Fibroblast of skin of left biceps (primary cell): ENCODE results near the gene FAM89B.
"Not testable (repeated sequence)": the region's sequence is repeated elsewhere in the genome, so short reads cannot be mapped to it uniquely, and the experiment has no call there.

ENCODE experiments used
- DNase-seq, 2 experiments: peaks; one replicate each; pipeline ENCODE4 v3.0.0-alpha.2; 2013; ENCODE audit warnings: low read depth in 2 of 2

The FAM89B gene

GRCh38 chr11:65556470-65557279 lies 15.7 kb upstream of the FAM89B start:
- DNase-seq: no peak

- no peak for DNase-seq
Measured at GRCh38 chr11:65557280-65558001, 14.9 kb upstream of the FAM89B start.

GRCh38 chr11:65558002-65558929 lies 14.1 kb upstream of the FAM89B start, which contains the start of gene LTBP3:
Gene LTBP3, minus strand, starts transcription at chr11:65558359. Its CDS starts 400 bp downstream, at chr11:65557959.
- peak; percentile 62 to 64 for DNase-seq

GRCh38 chr11:65558930-65559509 lies 13.3 kb upstream of the FAM89B start:
- DNase-seq: no peak

GRCh38 chr11:65559535-65559934 lies 12.8 kb upstream of the FAM89B start:
- DNase-seq: no peak

- no peak for DNase-seq
Measured at GRCh38 chr11:65559951-65560537, 12.3 kb upstream of the FAM89B start.

GRCh38 chr11:65560555-65561418 lies 11.6 kb upstream of the FAM89B start:
- DNase-seq: no peak

GRCh38 chr11:65562020-65562419 lies 10.3 kb upstream of the FAM89B start:
- no peak for DNase-seq

- DNase-seq: no peak
Measured at GRCh38 chr11:65562788-65563187, 9.6 kb upstream of the FAM89B start.

- DNase-seq: no peak
Measured at GRCh38 chr11:65563601-65564000, 8.7 kb upstream of the FAM89B start.

- DNase-seq: not testable (repeated sequence)
Measured at GRCh38 chr11:65564879-65565559, 7.3 kb upstream of the FAM89B start.

- no peak for DNase-seq
Measured at GRCh38 chr11:65565624-65566453, 6.5 kb upstream of the FAM89B start.

GRCh38 chr11:65569164-65569972 lies 3.0 kb upstream of the FAM89B start:
- no peak for DNase-seq

GRCh38 chr11:65569973-65570918 lies 2.1 kb upstream of the FAM89B start, which contains the start of gene ZNRD2:
Gene ZNRD2, plus strand, starts transcription at chr11:65570477. Its CDS starts 15 bp downstream, at chr11:65570492.
- DNase-seq: peak; percentile 95 to 96

GRCh38 chr11:65571420-65571819 lies 918 bp upstream of the FAM89B start:
- no peak for DNase-seq

GRCh38 chr11:65571940-65572339 lies 398 bp upstream of the FAM89B start:
- no peak for DNase-seq
